Ureter (tissue), 1 donor: Measurements from ENCODE around the gene EMID1. TPM values are rescaled to one million over a fixed set of nuclear protein-coding genes. Genes with fewer than 3 reads are reported as not detected.
"Not testable (repeated sequence)": the region's sequence is repeated elsewhere in the genome, so short reads cannot be mapped to it uniquely, and the experiment has no call there.

Source experiments
- DNase-seq: peaks from one replicate; pipeline ENCODE4 v3.0.0-alpha.2; 2020; ENCODE audit warnings: low spot score
- total RNA-seq: library from RNA; stranded (reverse); gene quantifications from one replicate; pipeline ENCODE4 v1.2.4, GENCODE V29; 2023
- donor health status: DM: yes; HTN: yes; CAD: no.

Gene EMID1
- total RNA-seq, 1 donor from 2014 or later, result 2.4 TPM

- no peak for DNase-seq
These were observed 5.4 kb downstream of the EMID1 start for GRCh38 chr22:29211066-29211465.

- no peak for DNase-seq
These were observed 5.8 kb downstream of the EMID1 start for GRCh38 chr22:29211466-29211865.

GRCh38 chr22:29212743-29213142 lies 7.0 kb downstream of the EMID1 start:
- DNase-seq, result no peak

DNA sequence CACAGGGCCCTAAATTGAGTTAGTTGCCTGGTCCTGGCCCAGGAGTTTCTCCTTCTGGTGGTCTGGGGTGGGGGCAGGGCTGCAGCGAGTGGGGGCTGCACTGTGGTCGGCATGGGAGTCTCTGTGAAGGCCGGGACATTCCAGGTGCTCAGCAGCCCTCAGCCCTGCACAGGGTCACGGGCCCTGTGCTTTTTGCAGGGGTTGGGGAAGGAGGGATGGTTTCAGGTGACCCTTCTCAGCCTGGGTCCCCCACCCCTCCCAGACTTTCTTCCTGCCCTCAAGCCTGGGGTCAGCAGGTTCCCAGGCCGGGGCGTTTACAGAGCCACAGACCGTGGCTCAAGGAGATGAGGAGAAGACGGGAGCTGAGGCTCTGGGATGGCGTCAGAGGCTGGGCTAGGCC lies 7.8 kb downstream of the EMID1 start:
- DNase-seq, result no peak

DNA sequence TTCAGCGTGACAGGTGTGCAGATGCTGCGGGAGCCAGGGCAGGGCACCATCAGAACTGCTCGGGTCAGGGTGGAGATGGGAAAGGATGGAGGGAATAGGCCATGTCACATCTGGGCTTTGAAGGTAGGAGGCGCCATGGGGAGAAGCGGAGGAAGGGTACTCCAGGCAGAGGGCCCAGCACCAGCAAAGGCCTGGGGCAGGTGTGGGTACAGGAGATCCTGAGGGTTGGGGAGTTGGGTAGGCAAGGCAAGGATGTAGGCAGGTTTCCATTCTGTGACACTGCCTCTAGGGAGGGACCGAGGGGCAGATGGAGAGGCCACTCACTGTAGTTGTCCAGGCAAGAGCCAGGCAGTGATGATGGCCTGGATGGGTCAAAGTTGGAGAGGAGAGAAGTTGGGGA lies 8.5 kb downstream of the EMID1 start:
- DNase-seq, result no peak

DNA sequence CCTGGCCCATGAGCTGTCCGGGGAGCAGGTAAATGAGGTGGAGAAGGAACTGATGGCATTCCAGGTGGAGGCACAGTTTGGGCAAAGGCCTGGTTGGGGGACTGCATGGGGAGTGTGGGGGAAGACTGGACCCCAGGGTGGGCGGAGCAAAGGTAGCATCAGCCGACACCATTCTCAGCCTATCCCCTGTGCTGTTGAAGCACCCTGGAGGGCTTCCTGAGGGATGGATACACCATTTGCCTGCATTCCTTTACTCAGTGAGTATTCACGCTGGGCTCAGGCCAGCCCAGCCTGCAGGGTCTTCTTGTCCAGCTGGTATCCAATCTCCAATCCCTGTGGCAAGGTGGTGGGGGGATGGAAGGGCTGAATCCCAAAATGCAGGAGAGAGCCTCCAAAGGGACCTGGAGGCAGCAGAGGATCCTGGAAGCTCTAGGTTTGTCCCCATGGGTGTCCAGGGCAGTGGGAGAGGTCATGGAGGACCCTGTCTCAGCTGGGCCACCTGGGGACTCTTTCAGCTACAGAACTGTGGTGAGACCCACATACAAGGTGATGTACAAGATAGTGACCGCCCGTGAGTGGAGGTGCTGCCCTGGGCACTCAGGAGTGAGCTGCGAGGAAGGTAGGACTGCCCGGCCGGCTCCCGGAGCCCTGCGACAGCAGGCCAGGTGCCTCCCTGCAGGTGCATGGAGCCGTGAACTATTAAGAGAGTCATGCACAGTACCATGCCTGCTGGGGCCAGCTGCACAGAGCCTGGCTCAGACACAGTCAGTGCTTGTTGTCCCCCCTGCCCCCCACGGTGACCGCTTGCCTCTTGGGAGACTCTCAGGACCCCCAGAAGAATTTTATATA lies 9.5 kb downstream of the EMID1 start:
- no peak for DNase-seq

- DNase-seq, result no peak
These were observed 10.5 kb downstream of the EMID1 start for GRCh38 chr22:29216011-29216872.

GRCh38 chr22:29216873-29217666 lies 11.4 kb downstream of the EMID1 start:
- no peak for DNase-seq

DNA sequence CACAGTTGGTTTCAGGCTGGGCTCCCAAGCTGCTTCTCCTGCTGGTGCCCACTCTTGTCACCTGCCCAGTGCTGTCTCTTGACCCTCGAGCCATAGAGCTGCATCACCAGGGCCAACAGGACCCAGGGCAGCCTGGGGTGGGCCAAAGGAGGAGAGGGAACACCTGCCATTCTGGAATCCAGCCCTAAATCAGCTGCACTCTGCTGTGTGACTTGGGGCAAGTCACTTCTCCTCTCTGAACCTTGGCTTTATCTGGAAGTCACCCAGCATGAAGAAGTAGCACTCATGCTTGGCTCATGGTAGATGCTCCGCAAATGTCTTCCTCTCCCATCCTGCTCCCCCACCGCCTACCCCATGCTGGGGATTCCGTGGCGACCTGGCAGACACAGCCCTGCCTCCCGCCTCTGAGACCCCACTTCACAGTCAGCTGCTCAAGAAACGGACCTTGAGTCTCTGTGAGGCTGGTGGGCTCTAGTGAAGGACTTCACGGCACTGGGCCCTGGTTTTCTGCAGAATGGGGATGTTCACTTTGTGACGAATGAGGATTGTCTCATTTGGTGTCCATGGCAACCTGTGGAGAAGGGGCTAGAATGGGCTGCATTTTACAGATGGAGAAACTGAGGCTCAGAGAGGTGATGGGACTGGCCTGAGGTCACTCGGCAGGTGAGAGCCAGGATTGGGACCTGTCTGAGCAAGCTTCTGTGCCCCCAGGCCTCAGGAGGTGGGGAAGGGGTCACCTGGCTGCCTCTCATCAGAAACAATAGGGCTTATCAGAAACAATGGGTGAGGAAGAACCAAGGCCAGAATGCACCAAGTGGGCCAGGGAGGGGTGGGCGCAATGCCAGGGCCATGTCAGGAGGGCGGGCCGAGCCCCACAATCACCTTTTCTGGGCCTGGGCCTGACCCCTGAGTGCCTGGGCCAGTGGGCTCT lies 12.4 kb downstream of the EMID1 start:
- DNase-seq, result no peak

DNA sequence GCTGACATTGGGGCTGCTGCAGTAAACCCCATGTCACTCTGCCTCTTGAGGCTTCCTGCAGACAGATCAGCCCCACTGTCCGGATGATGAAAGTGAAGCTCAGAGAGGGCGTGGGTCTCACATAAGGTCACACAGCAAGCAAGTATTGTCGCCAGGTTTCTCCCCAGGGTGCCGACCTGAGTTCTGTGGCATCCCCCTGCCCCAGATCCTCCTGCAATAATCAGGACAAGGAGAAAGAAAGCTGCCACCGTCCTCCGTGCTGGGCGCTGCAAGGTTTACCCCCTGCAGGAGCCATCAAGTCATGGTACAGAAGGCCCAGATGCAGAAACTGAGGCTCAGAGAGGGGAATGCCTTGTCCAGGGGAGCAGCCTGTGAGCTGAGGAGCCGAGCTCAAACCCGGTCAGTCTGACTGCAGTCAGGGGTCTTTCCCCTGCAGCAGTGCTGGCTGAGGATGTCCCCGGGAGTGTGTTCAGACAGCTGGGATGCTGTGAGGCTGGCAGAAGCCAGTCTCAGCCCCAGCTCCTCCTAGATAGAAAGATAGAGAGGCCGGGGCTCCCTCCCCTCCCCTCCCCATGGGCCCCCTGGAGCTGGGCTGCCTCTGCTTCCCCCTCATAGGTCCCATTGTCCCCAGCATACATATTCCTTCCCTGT lies 13.2 kb downstream of the EMID1 start:
- no peak for DNase-seq

DNA sequence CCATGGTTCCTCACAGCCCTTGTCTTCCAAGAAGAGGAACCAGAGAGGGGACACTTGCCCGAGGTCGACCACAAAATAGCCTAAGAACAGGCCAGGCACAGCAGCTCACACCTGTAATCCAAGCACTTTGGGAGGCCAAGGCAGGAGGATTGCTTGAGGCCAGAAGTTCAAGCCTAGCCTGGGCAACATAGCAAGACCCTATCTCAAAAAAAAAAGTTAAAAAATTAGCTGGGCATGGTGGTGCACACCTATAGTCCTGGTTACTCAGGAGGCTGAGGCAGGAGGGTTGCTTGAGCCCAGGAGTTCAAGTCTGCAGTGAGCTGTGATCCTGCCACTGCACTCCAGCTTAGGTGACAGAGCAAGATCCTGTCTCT lies 13.7 kb downstream of the EMID1 start:
- not testable (repeated sequence) for DNase-seq

DNA sequence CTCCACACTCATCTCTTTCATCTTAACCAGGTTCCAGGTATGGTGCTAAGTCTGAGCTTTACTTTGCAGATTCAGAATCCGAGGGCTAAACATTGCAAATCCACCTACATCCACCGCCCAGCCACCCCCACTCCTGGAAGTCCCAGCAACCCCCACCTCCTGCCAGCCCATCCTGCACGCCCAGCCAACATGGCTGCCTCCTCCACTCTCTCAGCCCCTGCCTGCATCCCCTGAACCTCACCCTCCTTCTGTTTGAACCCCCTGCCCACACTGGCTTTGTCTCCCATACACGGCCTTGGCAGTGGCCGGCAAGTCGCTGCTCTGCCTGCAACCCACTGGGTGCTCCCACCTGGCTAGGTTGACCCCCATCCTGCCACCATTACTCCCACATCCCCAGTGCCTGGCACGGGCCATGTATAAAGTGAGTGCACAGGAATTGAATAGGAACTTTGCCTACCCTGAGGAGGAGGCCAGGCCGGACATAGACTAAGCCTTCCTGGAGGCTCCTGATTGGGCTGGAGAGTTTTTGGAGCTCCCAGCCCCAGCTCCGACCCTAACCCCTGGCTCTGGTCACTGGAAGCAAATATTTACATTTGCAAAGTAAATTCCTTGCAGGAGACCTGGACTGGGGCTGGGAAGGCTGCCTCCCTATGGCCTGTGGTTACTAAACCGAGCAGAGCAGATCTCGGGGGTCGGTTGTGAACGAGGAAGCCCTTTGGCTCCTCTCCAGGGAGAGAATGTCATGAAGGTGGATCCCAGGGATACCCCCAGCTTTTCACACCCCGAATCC lies 14.4 kb downstream of the EMID1 start:
- DNase-seq, result no peak

DNA sequence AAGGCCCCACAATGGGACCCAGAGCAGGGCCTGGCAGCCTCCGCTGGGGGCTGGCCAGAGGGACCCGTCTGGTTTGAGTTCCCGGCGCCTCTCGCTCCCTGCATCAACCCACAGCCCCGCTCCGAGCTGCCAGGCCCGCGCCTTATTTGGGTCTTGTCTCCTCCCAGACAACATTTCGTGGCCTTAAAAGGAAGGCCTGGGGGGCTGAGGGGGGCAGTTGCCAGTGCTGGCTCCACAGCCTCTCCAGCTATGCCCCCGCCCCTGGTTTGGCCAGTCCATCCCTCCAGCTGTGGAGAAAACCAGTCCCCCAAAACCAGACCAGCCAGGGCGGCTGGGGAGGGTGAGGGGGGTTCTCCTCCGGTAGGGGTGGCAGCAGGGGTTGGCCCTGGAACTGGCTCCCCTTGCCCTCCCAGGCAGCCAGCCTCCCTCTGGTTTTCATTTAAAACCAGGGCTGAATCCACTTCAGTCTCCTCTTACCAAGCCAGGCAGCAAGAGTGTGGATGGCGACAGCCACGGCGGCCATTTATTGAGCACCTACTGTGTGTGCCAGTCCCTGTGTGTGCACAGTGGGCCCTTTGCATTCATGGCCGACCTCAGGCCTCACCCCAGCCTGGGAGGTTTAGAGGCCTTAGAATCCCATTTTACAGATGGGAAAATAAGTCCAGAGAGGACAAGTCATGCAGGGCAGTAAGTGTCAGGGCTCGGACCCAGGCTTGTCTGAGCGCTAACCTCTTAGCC lies 18.6 kb downstream of the EMID1 start:
- peak; percentile 62 for DNase-seq

DNA sequence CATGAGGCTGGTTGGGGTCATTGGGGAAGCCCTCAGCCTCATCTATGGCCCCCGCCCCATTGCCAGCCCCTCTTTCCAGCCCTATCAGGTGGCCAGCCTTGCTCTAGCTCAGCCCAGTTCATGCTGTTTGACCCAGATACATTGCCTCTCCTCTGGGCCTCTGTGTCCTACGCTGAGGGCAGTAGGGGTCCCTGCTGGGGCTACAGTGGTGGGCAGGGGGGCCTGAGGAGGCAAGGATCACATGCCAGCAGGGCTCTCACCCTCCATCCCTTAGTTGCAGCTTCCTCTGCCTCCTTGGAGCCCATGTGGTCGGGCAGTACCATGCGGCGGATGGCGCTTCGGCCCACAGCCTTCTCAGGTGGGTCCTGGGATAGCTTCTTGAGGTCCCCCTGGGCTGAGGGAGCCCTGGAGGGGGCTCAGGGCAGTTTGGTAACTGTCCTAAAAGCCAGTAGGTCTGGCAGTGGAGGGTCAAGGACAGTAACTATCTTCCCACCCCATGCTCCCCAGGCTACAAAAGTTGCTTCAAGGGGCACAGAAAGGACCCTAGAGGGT lies 19.2 kb downstream of the EMID1 start:
- DNase-seq, result no peak

DNA sequence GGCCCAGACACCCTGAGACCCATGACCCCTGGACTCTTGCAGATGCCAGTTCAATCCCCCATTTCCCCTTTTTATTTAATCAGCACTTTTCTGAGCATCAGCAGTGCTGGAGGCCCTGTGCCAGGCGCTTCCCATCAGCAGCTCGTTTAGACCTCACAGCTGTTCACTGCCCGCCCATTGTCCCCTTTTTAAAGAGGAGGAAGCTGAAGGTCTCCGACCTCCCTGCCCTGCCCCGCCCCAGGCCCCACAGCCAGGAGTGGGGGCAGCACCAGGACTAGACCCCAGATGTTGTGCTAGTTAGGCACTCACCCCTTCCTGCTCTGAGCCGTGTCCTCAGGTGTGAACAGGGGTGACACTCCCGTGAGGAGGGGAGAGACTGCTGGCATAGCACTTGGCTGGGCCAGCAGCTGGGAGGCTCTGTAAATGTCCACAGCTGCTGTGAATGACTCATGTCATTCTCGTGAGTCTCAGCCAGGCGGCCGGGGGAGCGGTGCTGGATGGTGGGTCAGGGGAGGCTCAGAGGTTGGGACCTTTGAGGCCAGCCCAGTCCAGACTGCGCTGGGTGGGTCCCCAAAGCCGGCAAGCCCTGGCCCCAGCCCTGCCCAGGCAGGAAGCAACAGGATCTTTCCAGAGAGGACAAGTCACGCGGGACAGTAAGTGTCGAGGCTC lies 19.9 kb downstream of the EMID1 start:
- DNase-seq, result peak; percentile 65

DNA sequence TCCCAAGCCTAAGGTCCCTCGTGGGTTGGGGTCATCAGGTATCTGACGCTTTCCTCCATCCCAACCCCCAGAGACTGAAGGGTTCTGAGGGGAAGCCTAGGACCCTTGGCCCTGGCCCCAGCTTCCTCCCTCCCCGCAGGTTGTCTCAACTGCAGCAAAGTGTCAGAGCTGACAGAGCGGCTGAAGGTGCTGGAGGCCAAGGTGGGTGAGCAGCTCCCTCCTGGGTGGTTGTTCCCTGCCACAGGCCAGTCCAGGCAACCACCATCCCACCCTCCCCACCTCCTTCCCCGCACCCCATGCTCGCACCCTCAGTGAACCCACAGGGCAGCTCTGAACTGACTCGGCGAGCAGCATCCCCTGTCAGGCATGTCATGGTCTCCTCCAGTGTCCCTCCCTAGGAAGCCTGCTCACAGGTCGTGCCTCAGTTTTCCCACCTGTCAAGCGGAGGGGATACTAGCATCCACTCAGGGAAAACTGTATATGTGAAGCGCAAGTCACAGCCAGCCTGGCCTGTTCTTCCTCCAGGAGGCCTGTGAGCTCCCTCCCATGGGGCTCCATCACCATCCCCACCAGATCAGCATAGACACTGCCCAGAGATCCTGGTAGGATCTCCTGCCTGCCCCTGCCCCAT lies 20.8 kb downstream of the EMID1 start:
- DNase-seq, result no peak
